Middle frontal gyrus (tissue), 1 donor: ENCODE data around the gene NFKBIA.
"Not testable (repeated sequence)": the region's sequence is repeated elsewhere in the genome, so short reads cannot be mapped to it uniquely, and the experiment has no call there.

Experiments used
- DNase-seq: peaks from one replicate; pipeline ENCODE4 v3.0.0-alpha.2; 2015; ENCODE audit warnings: low spot score; ENCODE audit errors: extremely low spot score

Gene NFKBIA

GRCh38 chr14:35404449-35405303 is at the start of gene NFKBIA:
Gene NFKBIA (minus strand): TSS chr14:35404749. CDS start chr14:35404644, 105 bp downstream.
- DNase-seq: peak; percentile 80

- no peak for DNase-seq
Observed at GRCh38 chr14:35446450-35446849, 41.9 kb upstream of the NFKBIA start.

- DNase-seq: no peak
Observed at GRCh38 chr14:35444104-35444503, 39.6 kb upstream of the NFKBIA start.

- no peak for DNase-seq
Observed at GRCh38 chr14:35441160-35441559, 36.6 kb upstream of the NFKBIA start.

GRCh38 chr14:35438910-35439713 is 34.6 kb upstream of the NFKBIA start:
- DNase-seq: no peak

GRCh38 chr14:35438492-35438891 is 33.9 kb upstream of the NFKBIA start:
- DNase-seq: not testable (repeated sequence)

- no peak for DNase-seq
Observed at GRCh38 chr14:35435177-35435576, 30.6 kb upstream of the NFKBIA start.

- DNase-seq: no peak
Observed at GRCh38 chr14:35433826-35434225, 29.3 kb upstream of the NFKBIA start.

- DNase-seq: no peak
Observed at GRCh38 chr14:35430459-35431199, 26.1 kb upstream of the NFKBIA start.

GRCh38 chr14:35429951-35430350 is 25.4 kb upstream of the NFKBIA start:
- DNase-seq: no peak

GRCh38 chr14:35425850-35426249 is 21.3 kb upstream of the NFKBIA start:
- no peak for DNase-seq

GRCh38 chr14:35423621-35424020 is 19.1 kb upstream of the NFKBIA start:
- no peak for DNase-seq

GRCh38 chr14:35420036-35420811 is 15.7 kb upstream of the NFKBIA start:
- DNase-seq: no peak

GRCh38 chr14:35419429-35419841 is 14.9 kb upstream of the NFKBIA start:
- DNase-seq: no peak

GRCh38 chr14:35418093-35418492 is 13.5 kb upstream of the NFKBIA start:
- DNase-seq: no peak

- no peak for DNase-seq
Observed at GRCh38 chr14:35416108-35416750, 11.7 kb upstream of the NFKBIA start.

- no peak for DNase-seq
Observed at GRCh38 chr14:35414365-35414764, 9.8 kb upstream of the NFKBIA start.

GRCh38 chr14:35412272-35413056 is 7.9 kb upstream of the NFKBIA start:
- DNase-seq: no peak

GRCh38 chr14:35410858-35411257 is 6.3 kb upstream of the NFKBIA start:
- DNase-seq: no peak

- DNase-seq: no peak
Observed at GRCh38 chr14:35409595-35409994, 5.0 kb upstream of the NFKBIA start.
